Measurements from ENCODE around the gene GLI2. TPM values are rescaled to one million over a fixed set of nuclear protein-coding genes. Genes with fewer than 3 reads are reported as not detected.
A peak's percentile ranks its signal among the peaks of the same experiment; 100 is the strongest.

The GLI2 gene
- total RNA-seq, 1 donor, result 22.5 TPM

- DNase-seq (ENCODE audit: low read depth), result no peak
- H3K4me3 ChIP-seq (ENCODE audit: low read depth, low read length), result no peak overlapping the region
- TF ChIP-seq CTCF (IDR thresholded peaks at IDR 0.05; ENCODE audit: insufficient read depth, low read depth, low read length), result no peak
These were observed 33.6 kb upstream of the GLI2 start for GRCh38 chr2:120702061-120702460.

DNA sequence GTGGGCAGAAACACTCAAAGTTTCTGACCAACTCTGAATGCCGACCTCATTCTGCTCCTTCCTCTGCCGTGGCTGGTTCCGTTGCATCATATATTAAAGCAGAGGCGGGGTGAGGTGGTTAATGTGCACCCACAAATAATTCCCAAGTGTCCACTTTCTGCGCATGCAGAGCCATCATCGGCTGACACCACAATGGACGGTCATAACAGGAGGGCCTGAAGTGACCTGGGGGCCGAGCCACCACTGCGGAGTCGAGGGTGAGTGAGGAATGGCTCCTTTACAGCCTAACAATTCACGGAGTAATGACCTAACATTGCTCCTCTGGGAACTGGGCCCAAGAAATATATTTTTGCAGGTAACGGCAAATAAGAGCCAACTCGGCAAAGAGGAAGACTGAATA, 32.9 kb upstream of the GLI2 start:
- no peak for TF ChIP-seq CTCF (IDR thresholded peaks at IDR 0.05; ENCODE audit: insufficient read depth, low read depth, low read length)
- no peak overlapping the region for H3K4me3 ChIP-seq (ENCODE audit: low read depth, low read length)
- DNase-seq (ENCODE audit: low read depth), result no peak

DNA sequence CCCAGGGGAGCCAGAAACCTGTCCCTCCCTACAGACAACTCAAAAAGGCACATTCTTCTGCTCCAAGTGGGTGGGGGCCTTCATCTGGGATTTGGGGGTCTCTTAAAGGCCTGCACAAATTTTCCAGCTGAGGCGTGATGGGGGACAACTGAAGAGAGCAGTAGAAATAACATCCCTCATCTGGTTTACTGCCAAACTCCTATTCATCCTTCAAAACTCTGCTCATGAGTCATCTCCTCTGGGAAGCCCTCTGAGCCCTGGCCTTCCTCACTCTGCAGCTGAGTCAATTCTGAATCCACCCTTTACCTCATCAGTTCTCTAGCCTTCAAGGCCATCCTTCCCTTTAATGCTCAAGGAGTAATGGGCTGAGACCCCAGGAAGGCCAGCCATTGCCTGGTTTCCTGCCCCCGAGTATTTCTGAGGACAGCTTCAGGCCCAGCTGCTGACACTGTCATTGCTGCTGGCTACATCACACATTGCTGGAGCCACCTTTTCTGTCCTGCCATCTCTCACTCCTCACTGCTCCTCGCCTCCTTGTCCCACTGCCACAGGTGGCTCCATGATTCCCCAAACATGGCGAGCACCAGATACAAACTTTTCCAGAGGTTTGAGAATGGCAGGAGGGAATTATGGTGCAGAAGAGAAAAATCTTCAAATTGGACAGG, 32.2 kb upstream of the GLI2 start:
- peak; percentile 29 for DNase-seq (ENCODE audit: low read depth)
- no peak for TF ChIP-seq CTCF (IDR thresholded peaks at IDR 0.05; ENCODE audit: insufficient read depth, low read depth, low read length)
- no peak overlapping the region for H3K4me3 ChIP-seq (ENCODE audit: low read depth, low read length)

DNA sequence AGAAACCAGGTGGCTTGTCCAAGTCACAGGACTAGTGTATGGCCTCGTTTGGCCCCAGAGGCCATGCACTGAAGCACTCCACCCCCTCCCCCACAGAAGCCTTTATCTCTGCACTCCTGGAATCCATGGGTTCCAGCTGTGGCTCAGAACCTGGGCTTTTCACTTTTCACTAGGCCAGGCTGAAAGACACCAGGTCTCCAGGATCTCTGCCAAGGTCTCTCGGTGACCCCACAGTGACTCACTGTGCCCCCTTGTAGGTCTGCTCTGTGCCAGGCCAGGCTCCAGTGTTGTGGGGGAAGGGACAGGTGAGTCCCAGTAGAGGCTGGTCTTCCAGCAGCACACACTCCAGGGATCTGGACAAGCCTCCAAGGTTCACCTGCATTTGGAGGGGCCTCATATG, 31.0 kb upstream of the GLI2 start:
- no peak overlapping the region for H3K4me3 ChIP-seq (ENCODE audit: low read depth, low read length)
- no peak for DNase-seq (ENCODE audit: low read depth)
- TF ChIP-seq CTCF (IDR thresholded peaks at IDR 0.05; ENCODE audit: insufficient read depth, low read depth, low read length), result no peak

DNA sequence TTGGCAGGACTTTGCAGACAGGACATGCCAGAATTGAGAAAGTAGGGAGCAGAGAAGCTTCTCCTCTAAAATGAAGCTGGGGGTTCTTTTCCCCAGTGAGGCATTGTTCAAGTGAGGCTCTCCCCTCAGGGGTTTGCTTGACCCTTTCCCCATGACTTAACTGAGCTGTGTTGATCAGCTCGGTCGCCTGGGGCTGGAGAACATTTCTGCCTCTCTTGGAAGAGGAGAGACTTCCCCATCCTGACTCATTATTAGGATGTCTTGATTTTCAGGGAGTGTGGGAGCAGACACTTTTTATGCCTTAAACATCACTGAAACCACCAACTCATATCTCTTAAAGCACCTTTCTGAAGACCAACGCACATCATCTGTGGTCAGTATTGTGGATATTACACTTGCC, 27.9 kb upstream of the GLI2 start:
- no peak for DNase-seq (ENCODE audit: low read depth)
- TF ChIP-seq CTCF (IDR thresholded peaks at IDR 0.05; ENCODE audit: insufficient read depth, low read depth, low read length), result no peak
- H3K4me3 ChIP-seq (ENCODE audit: low read depth, low read length), result no peak overlapping the region

GRCh38 chr2:120708944-120709607, 26.6 kb upstream of the GLI2 start:
- no peak overlapping the region for H3K4me3 ChIP-seq (ENCODE audit: low read depth, low read length)
- no peak for TF ChIP-seq CTCF (IDR thresholded peaks at IDR 0.05; ENCODE audit: insufficient read depth, low read depth, low read length)

More at GRCh38 chr2:120708944-120709607, 26.6 kb upstream of the GLI2 start:
- no peak for DNase-seq (ENCODE audit: low read depth)

Data from fibroblast of villous mesenchyme (primary cell).